ENCODE results near the gene PRAC1.
A peak's percentile ranks its signal among the peaks of the same experiment; 100 is the strongest.

PRAC1 gene

DNA sequence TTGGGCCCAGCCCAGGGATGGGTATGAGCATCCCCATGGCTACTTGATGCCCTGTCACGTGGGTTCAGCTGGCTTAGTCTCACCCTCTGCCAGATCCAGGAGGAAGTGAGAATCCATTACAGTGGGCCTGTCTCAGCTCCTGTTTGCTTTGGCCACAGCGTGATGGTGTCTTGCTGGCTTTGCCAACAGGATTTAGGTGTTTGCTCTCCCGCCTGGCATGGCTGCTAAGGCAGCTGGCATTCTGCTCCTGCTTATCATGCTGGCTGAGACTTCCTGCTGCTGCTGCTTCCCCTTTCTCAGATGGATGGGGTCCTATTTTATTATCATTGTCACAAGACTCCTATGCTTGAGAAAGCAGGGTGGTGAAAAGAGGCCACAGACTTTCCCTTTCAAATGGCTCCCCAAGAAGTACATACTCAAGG is 34.5 kb upstream of the PRAC1 start:
- no peak overlapping the region for H4K91ac ChIP-seq (ENCODE audit: low read depth, low read length, poor library complexity)
- H3K4me2 ChIP-seq (ENCODE audit: insufficient read depth, low read length, poor library complexity, severe bottlenecking), result no peak overlapping the region
- no peak overlapping the region for H3K23ac ChIP-seq (ENCODE audit: low read depth, low read length, poor library complexity)
- no peak for DNase-seq (ENCODE audit: low spot score)
- no peak overlapping the region for H3K4ac ChIP-seq (ENCODE audit: low read length)
- H2BK12ac ChIP-seq (ENCODE audit: low read length), result no peak overlapping the region
- no peak overlapping the region for H2BK5ac ChIP-seq (ENCODE audit: low read length)
- no peak overlapping the region for H2BK120ac ChIP-seq (ENCODE audit: low read depth, low read length)
- WGBS, 2 donors (ENCODE audit: extremely low coverage in 2 of 2, insufficient read length in 2 of 2, insufficient replicate concordance in 1 of 2), result no CpG with 5 or more reads among the region's 3 CpGs
- no peak overlapping the region for H2AFZ ChIP-seq (ENCODE audit: low read length)
- H2AK5ac ChIP-seq (ENCODE audit: low read depth, low read length), result no peak overlapping the region
- no peaks in the 10 kb centered on the region for H3K4me1 ChIP-seq (ENCODE audit: control insufficient read depth in 2 of 2, insufficient read depth in 1 of 2, low read depth in 1 of 2, low read length in 2 of 2)
- no peak overlapping the region for H4K8ac ChIP-seq (ENCODE audit: low read depth, low read length)
- H3K4me3 ChIP-seq (ENCODE audit: low read length in 2 of 2), result no peak overlapping the region
- H3K79me1 ChIP-seq (ENCODE audit: low read depth, low read length), result no peaks in the 10 kb centered on the region
- no peaks in the 10 kb centered on the region for H3K36me3 ChIP-seq (replicated peaks in 1 of 2; ENCODE audit: control insufficient read depth in 2 of 2, insufficient read depth in 2 of 2, low read length in 2 of 2)
- no peak overlapping the region for H3K9ac ChIP-seq (ENCODE audit: low read depth, low read length, poor library complexity)
- H3K14ac ChIP-seq (ENCODE audit: low read length), result peak overlapping the region; percentile 49
- no peak overlapping the region for H2BK15ac ChIP-seq (ENCODE audit: low read length)
- H3K27me3 ChIP-seq (ENCODE audit: control insufficient read depth in 3 of 3, insufficient read depth in 3 of 3, low read depth in 1 of 3, low read length in 3 of 3), result peaks cover 30 to 88% (median 77%) of the 10 kb centered on the region in 3 experiments
- no peak overlapping the region for H3K27ac ChIP-seq (replicated peaks; ENCODE audit: low read length)
- peaks cover 0 to 2% of the 10 kb centered on the region in 2 donors for H3K9me3 ChIP-seq (replicated peaks in 1 of 2; ENCODE audit: control insufficient read depth in 2 of 2, insufficient read depth in 1 of 2, low read depth in 1 of 2, low read length in 2 of 2)
- no peak overlapping the region for H3K18ac ChIP-seq (ENCODE audit: low read length)

GRCh38 chr17:48755356-48755755 is 33.0 kb upstream of the PRAC1 start:
- H3K27ac ChIP-seq (replicated peaks; ENCODE audit: low read length), result no peak overlapping the region
- H3K36me3 ChIP-seq (replicated peaks in 1 of 2; ENCODE audit: control insufficient read depth in 2 of 2, insufficient read depth in 2 of 2, low read length in 2 of 2), result no peaks in the 10 kb centered on the region
- H3K4ac ChIP-seq (ENCODE audit: low read length), result no peak overlapping the region
- no peak overlapping the region for H3K4me2 ChIP-seq (ENCODE audit: insufficient read depth, low read length, poor library complexity, severe bottlenecking)
- H3K23ac ChIP-seq (ENCODE audit: low read depth, low read length, poor library complexity), result no peak overlapping the region
- no peak overlapping the region for H3K9ac ChIP-seq (ENCODE audit: low read depth, low read length, poor library complexity)
- DNase-seq (ENCODE audit: low spot score), result no peak
- H3K79me1 ChIP-seq (ENCODE audit: low read depth, low read length), result no peaks in the 10 kb centered on the region
- H2BK120ac ChIP-seq (ENCODE audit: low read depth, low read length), result no peak overlapping the region
- H3K27me3 ChIP-seq (ENCODE audit: control insufficient read depth in 3 of 3, insufficient read depth in 3 of 3, low read depth in 1 of 3, low read length in 3 of 3), result peaks cover 36 to 90% (median 85%) of the 10 kb centered on the region in 3 experiments
- no peak overlapping the region for H2AK5ac ChIP-seq (ENCODE audit: low read depth, low read length)
- WGBS, 2 donors (ENCODE audit: extremely low coverage in 2 of 2, insufficient read length in 2 of 2, insufficient replicate concordance in 1 of 2), result no CpG with 5 or more reads among the region's 8 CpGs
- no peak overlapping the region for H3K14ac ChIP-seq (ENCODE audit: low read length)
- no peak overlapping the region for H2BK5ac ChIP-seq (ENCODE audit: low read length)
- H2BK12ac ChIP-seq (ENCODE audit: low read length), result no peak overlapping the region
- H4K8ac ChIP-seq (ENCODE audit: low read depth, low read length), result no peak overlapping the region
- H4K91ac ChIP-seq (ENCODE audit: low read depth, low read length, poor library complexity), result no peak overlapping the region
- no peak overlapping the region for H3K18ac ChIP-seq (ENCODE audit: low read length)
- no peaks in the 10 kb centered on the region for H3K4me1 ChIP-seq (ENCODE audit: control insufficient read depth in 2 of 2, insufficient read depth in 1 of 2, low read depth in 1 of 2, low read length in 2 of 2)
- H3K4me3 ChIP-seq (ENCODE audit: low read length in 2 of 2), result no peak overlapping the region
- peak overlapping the region; percentile 53 for H2AFZ ChIP-seq (ENCODE audit: low read length)
- H2BK15ac ChIP-seq (ENCODE audit: low read length), result no peak overlapping the region
- peaks cover 0 to 2% of the 10 kb centered on the region in 2 donors for H3K9me3 ChIP-seq (replicated peaks in 1 of 2; ENCODE audit: control insufficient read depth in 2 of 2, insufficient read depth in 1 of 2, low read depth in 1 of 2, low read length in 2 of 2)

DNA sequence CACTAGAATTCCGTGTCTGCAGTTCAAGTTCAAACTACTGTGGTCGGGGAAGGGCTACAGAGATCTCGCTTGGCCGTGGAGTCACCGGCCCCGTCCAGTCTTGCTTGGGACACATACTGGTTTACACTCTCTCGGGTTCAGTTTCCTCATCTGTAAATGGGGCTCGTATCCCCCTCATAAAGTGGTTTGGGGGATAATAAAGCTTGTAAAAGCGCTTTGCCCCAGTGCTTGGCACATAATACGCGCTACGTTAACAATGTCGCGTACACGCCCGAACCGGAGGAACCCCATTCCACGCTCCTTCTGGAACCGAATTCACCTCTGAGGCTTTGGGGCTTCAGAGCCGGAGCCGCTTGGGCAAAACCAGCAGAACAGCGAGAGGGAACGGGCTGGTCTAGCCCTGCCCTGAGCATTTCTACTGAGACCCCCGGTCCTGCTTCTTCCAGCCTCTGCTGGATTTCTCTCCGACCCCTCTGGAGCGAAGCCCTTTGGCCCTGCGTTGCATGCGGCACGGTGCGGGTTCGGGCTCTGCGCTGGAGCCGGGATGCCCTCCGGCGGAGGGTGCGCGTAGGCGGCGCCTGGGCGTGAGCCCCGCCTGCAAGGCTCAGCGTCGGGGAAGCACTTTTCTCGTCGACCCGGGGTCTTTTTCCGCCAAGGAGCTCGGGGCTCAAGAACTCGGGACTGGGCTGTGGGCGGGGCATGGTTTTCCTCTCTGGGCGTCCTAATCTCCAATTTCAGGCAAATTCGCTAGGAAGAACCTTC is 32.4 kb upstream of the PRAC1 start:
- Histone ChIP-seq H3K27ac (replicated peaks; ENCODE audit: low read length) (no peak overlapping the region), H3K9me3 (replicated peaks in 1 of 2; ENCODE audit: control insufficient read depth in 2 of 2, insufficient read depth in 1 of 2, low read depth in 1 of 2, low read length in 2 of 2) (peaks cover 0 to 2% of the 10 kb centered on the region in 2 donors), H3K18ac (ENCODE audit: low read length) (no peak overlapping the region), H3K4me3 (ENCODE audit: low read length in 2 of 2) (no peak overlapping the region), H3K36me3 (replicated peaks in 1 of 2; ENCODE audit: control insufficient read depth in 2 of 2, insufficient read depth in 2 of 2, low read length in 2 of 2) (no peaks in the 10 kb centered on the region), H3K79me1 (ENCODE audit: low read depth, low read length) (no peaks in the 10 kb centered on the region), H3K4me2 (ENCODE audit: insufficient read depth, low read length, poor library complexity, severe bottlenecking) (no peak overlapping the region), H3K23ac (ENCODE audit: low read depth, low read length, poor library complexity) (no peak overlapping the region), H2AFZ (ENCODE audit: low read length) (peak overlapping the region; percentile 53), H2BK15ac (ENCODE audit: low read length) (no peak overlapping the region), H3K27me3 (ENCODE audit: control insufficient read depth in 3 of 3, insufficient read depth in 3 of 3, low read depth in 1 of 3, low read length in 3 of 3) (peaks cover 40 to 95% (median 91%) of the 10 kb centered on the region in 3 experiments), H3K4me1 (ENCODE audit: control insufficient read depth in 2 of 2, insufficient read depth in 1 of 2, low read depth in 1 of 2, low read length in 2 of 2) (no peaks in the 10 kb centered on the region), H2AK5ac (ENCODE audit: low read depth, low read length) (no peak overlapping the region), H2BK120ac (ENCODE audit: low read depth, low read length) (no peak overlapping the region), H2BK12ac (ENCODE audit: low read length) (no peak overlapping the region), H4K8ac (ENCODE audit: low read depth, low read length) (no peak overlapping the region), H3K4ac (ENCODE audit: low read length) (no peak overlapping the region), H4K91ac (ENCODE audit: low read depth, low read length, poor library complexity) (no peak overlapping the region), H3K9ac (ENCODE audit: low read depth, low read length, poor library complexity) (no peak overlapping the region), H2BK5ac (ENCODE audit: low read length) (no peak overlapping the region), H3K14ac (ENCODE audit: low read length) (no peak overlapping the region)
- no CpG with 5 or more reads among the region's 52 CpGs for WGBS, 2 donors (ENCODE audit: extremely low coverage in 2 of 2, insufficient read length in 2 of 2, insufficient replicate concordance in 1 of 2)
- no peak for DNase-seq (ENCODE audit: low spot score)

DNA sequence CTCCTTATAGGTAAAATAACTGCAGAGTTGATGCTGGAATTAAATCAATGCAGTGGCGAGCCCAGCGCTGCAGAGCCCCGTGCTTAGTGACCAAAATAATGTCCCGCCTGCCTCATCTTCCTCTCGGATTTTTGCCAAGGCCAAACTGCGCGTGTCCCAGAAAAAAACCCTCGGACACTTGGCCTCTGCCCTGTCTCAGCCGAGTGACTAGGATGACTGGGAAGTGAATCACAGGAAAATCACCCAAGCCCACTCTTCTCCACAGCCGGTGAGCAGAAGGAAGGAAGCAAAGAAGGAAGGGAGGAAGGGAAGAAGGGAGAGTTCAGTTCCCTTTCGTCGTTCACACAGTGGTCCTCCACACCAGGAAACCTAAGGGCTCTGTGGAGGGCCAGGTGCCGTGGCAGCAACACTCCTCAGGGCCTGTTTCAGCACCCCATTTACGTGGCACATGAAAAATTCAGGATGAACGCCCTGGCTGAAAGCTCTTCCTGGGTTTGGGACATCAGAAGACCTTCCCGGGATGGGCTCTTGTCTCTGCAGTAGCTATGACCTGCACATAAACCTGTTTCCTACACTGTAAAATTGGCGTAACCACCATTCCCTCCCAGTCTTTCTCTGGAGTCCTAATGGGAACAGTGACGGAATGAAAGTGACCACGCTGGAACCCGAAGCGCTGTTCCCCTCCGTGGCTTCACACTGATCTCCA is 31.6 kb upstream of the PRAC1 start:
- no peaks in the 10 kb centered on the region for H3K79me1 ChIP-seq (ENCODE audit: low read depth, low read length)
- H3K18ac ChIP-seq (ENCODE audit: low read length), result no peak overlapping the region
- H3K23ac ChIP-seq (ENCODE audit: low read depth, low read length, poor library complexity), result no peak overlapping the region
- H3K36me3 ChIP-seq (replicated peaks in 1 of 2; ENCODE audit: control insufficient read depth in 2 of 2, insufficient read depth in 2 of 2, low read length in 2 of 2), result no peaks in the 10 kb centered on the region
- no peak overlapping the region for H3K14ac ChIP-seq (ENCODE audit: low read length)
- no peak overlapping the region for H3K27ac ChIP-seq (replicated peaks; ENCODE audit: low read length)
- H3K4ac ChIP-seq (ENCODE audit: low read length), result no peak overlapping the region
- no peak overlapping the region for H3K4me2 ChIP-seq (ENCODE audit: insufficient read depth, low read length, poor library complexity, severe bottlenecking)
- no peak overlapping the region for H3K4me3 ChIP-seq (ENCODE audit: low read length in 2 of 2)
- peaks cover 2 to 3% of the 10 kb centered on the region in 2 donors for H3K9me3 ChIP-seq (replicated peaks in 1 of 2; ENCODE audit: control insufficient read depth in 2 of 2, insufficient read depth in 1 of 2, low read depth in 1 of 2, low read length in 2 of 2)
- WGBS, 2 donors (ENCODE audit: extremely low coverage in 2 of 2, insufficient read length in 2 of 2, insufficient replicate concordance in 1 of 2), result no CpG with 5 or more reads among the region's 22 CpGs
- H2BK120ac ChIP-seq (ENCODE audit: low read depth, low read length), result no peak overlapping the region
- H3K27me3 ChIP-seq (ENCODE audit: control insufficient read depth in 3 of 3, insufficient read depth in 3 of 3, low read depth in 1 of 3, low read length in 3 of 3), result peaks cover 44 to 96% (median 93%) of the 10 kb centered on the region in 3 experiments
- no peak overlapping the region for H2AK5ac ChIP-seq (ENCODE audit: low read depth, low read length)
- H3K9ac ChIP-seq (ENCODE audit: low read depth, low read length, poor library complexity), result no peak overlapping the region
- no peak for DNase-seq (ENCODE audit: low spot score)
- no peak overlapping the region for H2AFZ ChIP-seq (ENCODE audit: low read length)
- no peak overlapping the region for H2BK12ac ChIP-seq (ENCODE audit: low read length)
- no peak overlapping the region for H4K91ac ChIP-seq (ENCODE audit: low read depth, low read length, poor library complexity)
- H3K4me1 ChIP-seq (ENCODE audit: control insufficient read depth in 2 of 2, insufficient read depth in 1 of 2, low read depth in 1 of 2, low read length in 2 of 2), result no peaks in the 10 kb centered on the region
- H2BK15ac ChIP-seq (ENCODE audit: low read length), result no peak overlapping the region
- H2BK5ac ChIP-seq (ENCODE audit: low read length), result no peak overlapping the region
- H4K8ac ChIP-seq (ENCODE audit: low read depth, low read length), result no peak overlapping the region
